HepG2 (cell line): ENCODE data around the gene FHIT. TPM values are rescaled to one million over a fixed set of nuclear protein-coding genes. Genes with fewer than 3 reads are reported as not detected.

Source experiments
- ATAC-seq: fragments of 200-7000 bp; cut with Tn5 transposase; 3 replicates; pipeline ENCODE4 v1.9.1; 2020; ENCODE audit warnings: mild to moderate bottlenecking, moderate library complexity
- BruUV-seq: library from RNA; stranded (reverse); fragments of 400-500 nt; replicated peaks from 2 replicates; lab custom pipeline; 2021; lab: Mats Ljungman, UMichigan
- CTCF ChIA-PET: fragments of 300-600 bp; formaldehyde crosslinking; extraction: SDS; loops from one replicate; lab custom pipeline; 2021; ENCODE audit warnings: low total read pairs, inconsistent platforms, low intra/inter-chr PET ratio; lab: Yijun Ruan, JAX
- POLR2A ChIA-PET: fragments of 350-600 bp; sonication (Branson Sonifier 250); formaldehyde crosslinking; loops from one replicate; lab custom pipeline; 2020; ENCODE audit warnings: antibody characterized with exemption, inconsistent platforms; lab: Yijun Ruan, JAX
- DNase-seq: peaks from one replicate; pipeline ENCODE4 v3.0.0-alpha.2; 2015; ENCODE audit warnings: low spot score
- FAIRE-seq: peaks from 3 replicates; lab custom pipeline; 2011; peaks lifted over from hg19 to GRCh38; lab: Jason Lieb, UNC
- H2AFZ ChIP-seq: one replicate; pipeline ENCODE4 v1.6.1; 2011; ENCODE audit warnings: low read length, inconsistent platforms
- H3K27ac ChIP-seq: fragments of 300-600 bp; 3 replicates; pipeline ENCODE4 v1.8.0; 2011; ENCODE audit warnings: mixed run types, mild to moderate bottlenecking, mixed read lengths, low read length, inconsistent platforms; ENCODE audit not compliant: insufficient read depth; ENCODE audit errors: extremely low read length
- H3K27me3 ChIP-seq, 2 experiments: fragments of 200-600 bp in 1 of 2; 2 replicates in 1 of 2; 3 replicates in 1 of 2; pipeline versions ENCODE4 v1.6.0 to v1.8.0; 2011; ENCODE audit warnings: low read length in 2 of 2, mild to moderate bottlenecking in 2 of 2, moderate library complexity in 2 of 2, inconsistent platforms in 1 of 2; ENCODE audit not compliant: insufficient read depth in 2 of 2, control insufficient read depth in 1 of 2
- H3K36me3 ChIP-seq, 2 experiments: fragments of 200-600 bp in 1 of 2; replicated peaks in 1 of 2; 2 replicates in 1 of 2; 3 replicates in 1 of 2; pipeline versions ENCODE4 v1.5.1 to v1.8.0; 2011; ENCODE audit warnings: low read length in 2 of 2, inconsistent platforms in 1 of 2; ENCODE audit not compliant: insufficient read depth in 2 of 2, control insufficient read depth in 1 of 2
- H3K4me1 ChIP-seq: 2 replicates; pipeline ENCODE4 v1.5.1; 2012; ENCODE audit warnings: low read length, inconsistent platforms; ENCODE audit not compliant: insufficient read depth
- H3K4me2 ChIP-seq: 2 replicates; pipeline ENCODE4 v1.6.0; 2011; ENCODE audit warnings: low read depth, low read length, inconsistent platforms
- H3K4me3 ChIP-seq, 3 experiments: fragments of 200-600 bp in 1 of 3; sonication (generic), shearing (Covaris generic) in 1 of 3; replicated peaks in 1 of 3; 2 replicates each; pipeline ENCODE4 v1.5.1; 2011 to 2016; ENCODE audit warnings: low read length in 3 of 3, inconsistent platforms in 2 of 3, low read depth in 2 of 3, mild to moderate bottlenecking in 2 of 3, control low read depth in 1 of 3, mixed read lengths in 1 of 3; ENCODE audit not compliant: insufficient read depth in 1 of 3
- H3K79me2 ChIP-seq: one replicate; pipeline ENCODE4 v1.6.1; 2011; ENCODE audit warnings: low read length, inconsistent platforms; ENCODE audit not compliant: insufficient read depth
- H3K9ac ChIP-seq: 2 replicates; pipeline ENCODE4 v1.6.0; 2011; ENCODE audit warnings: mild to moderate bottlenecking, low read depth, low read length, inconsistent platforms; ENCODE audit not compliant: insufficient read depth
- H3K9me3 ChIP-seq: 2 replicates; pipeline ENCODE4 v1.5.1; 2012; ENCODE audit warnings: mild to moderate bottlenecking, low read length
- H4K20me1 ChIP-seq: 2 replicates; pipeline ENCODE4 v1.6.0; 2011; ENCODE audit warnings: inconsistent platforms, mild to moderate bottlenecking, low read length, moderate library complexity; ENCODE audit not compliant: insufficient read depth
- JARID2 ChIP-seq: sonication (generic); formaldehyde crosslinking; IDR thresholded peaks from 2 replicates; pipeline ENCODE4 v1.8.1; 2023; ENCODE audit warnings: missing genetic modification reagents, inconsistent platforms; ENCODE audit not compliant: insufficient replicate concordance
- JUND ChIP-seq: sonication (generic); formaldehyde crosslinking; IDR thresholded peaks from 2 replicates; pipeline ENCODE4 v1.8.0; 2022; ENCODE audit warnings: mild to moderate bottlenecking, missing genetic modification reagents
- NFIC ChIP-seq: IDR thresholded peaks from 2 replicates; pipeline ENCODE4 v1.6.1; 2012; ENCODE audit warnings: mild to moderate bottlenecking, low read length, inconsistent platforms
- ZFP62 ChIP-seq: sonication (generic); formaldehyde crosslinking; IDR thresholded peaks from 2 replicates; pipeline ENCODE4 v1.4.0; 2020; ENCODE audit warnings: missing genetic modification reagents
- ZNF317 ChIP-seq: sonication (generic); formaldehyde crosslinking; IDR thresholded peaks from 2 replicates; pipeline ENCODE4 v1.5.0; 2020; ENCODE audit warnings: mild to moderate bottlenecking, missing genetic modification reagents
- ZNF607 ChIP-seq: sonication (generic); formaldehyde crosslinking; IDR thresholded peaks from 2 replicates; pipeline ENCODE4 v1.5.1; 2020; ENCODE audit warnings: missing genetic modification reagents, mild to moderate bottlenecking, borderline replicate concordance
- ZSCAN22 ChIP-seq: sonication (generic); formaldehyde crosslinking; IDR thresholded peaks from 2 replicates; pipeline ENCODE4 v1.4.0; 2020; ENCODE audit warnings: mild to moderate bottlenecking, missing genetic modification reagents
- ZSCAN31 ChIP-seq: sonication (generic); formaldehyde crosslinking; IDR thresholded peaks from 2 replicates; pipeline ENCODE4 v1.5.0; 2020; ENCODE audit warnings: low read depth, mild to moderate bottlenecking, missing genetic modification reagents
- WGBS: methylation state at CpG from one replicate; pipeline ENCODE4 v1.1.6; 2017; ENCODE audit warnings: low lambda C conversion rate; 5-methylcytosine and 5-hydroxymethylcytosine counted together
- in situ Hi-C: cut with HindIII; loops from 2 replicates; pipeline ENCODE4 v1.10.0; 2017; ENCODE audit warnings: low pct_unique_long_range_greater_than_20kb; ENCODE audit not compliant: extremely low pct_ligation_motif_present
- intact Hi-C: fragments of 100-400 bp; cut with micrococcal nuclease; formaldehyde crosslinking; loops from one replicate; pipeline ENCODE4 v1.10.0; 2022; ENCODE audit not compliant: unreplicated experiment
- polyA plus RNA-seq, 8 experiments: library from polyadenylated mRNA; depleted of rRNA in 3 of 8; stranded (reverse) in 7 of 8; unstranded in 1 of 8; fragments of >200 nt; fragmentation: Illumina TruSeq in 4 of 8; extraction: Trizol in 4 of 8; gene quantifications; 2 replicates each; pipeline versions ENCODE4 v1.2.1 to v1.2.3, GENCODE V29; 2011 to 2016; ENCODE audit warnings: low read depth in 4 of 8, missing spikeins in 1 of 8, mixed read lengths in 1 of 8; ENCODE audit not compliant: insufficient read depth in 1 of 8
- total RNA-seq, 5 experiments: library from RNA; depleted of rRNA; stranded (reverse); fragments of >200 nt; fragmentation: Illumina TruSeq; extraction: Trizol; gene quantifications; 2 replicates each; pipeline ENCODE4 v1.2.3, GENCODE V29; 2016; ENCODE audit warnings: low read depth in 1 of 5
- TF ChIP-seq, protein P1 (sequence below): sonication (generic); formaldehyde crosslinking; IDR thresholded peaks from 2 replicates; pipeline ENCODE4 v1.4.0; 2020; ENCODE audit warnings: mild to moderate bottlenecking, missing genetic modification reagents, borderline replicate concordance
- TF ChIP-seq, protein P2 (sequence below): sonication (generic); formaldehyde crosslinking; IDR thresholded peaks from 2 replicates; pipeline ENCODE4 v1.4.0; 2020; ENCODE audit warnings: missing genetic modification reagents
- TF ChIP-seq, protein P3 (sequence below): sonication (generic); formaldehyde crosslinking; IDR thresholded peaks from 2 replicates; pipeline ENCODE4 v1.4.0; 2020; ENCODE audit warnings: missing genetic modification reagents

Gene FHIT
- total and polyA plus RNA-seq, 2 of the 13 experiments (the other 11 are each of a cell fraction or from before 2014, with no cell fraction given) = 4.0 to 4.6 TPM

DNA sequence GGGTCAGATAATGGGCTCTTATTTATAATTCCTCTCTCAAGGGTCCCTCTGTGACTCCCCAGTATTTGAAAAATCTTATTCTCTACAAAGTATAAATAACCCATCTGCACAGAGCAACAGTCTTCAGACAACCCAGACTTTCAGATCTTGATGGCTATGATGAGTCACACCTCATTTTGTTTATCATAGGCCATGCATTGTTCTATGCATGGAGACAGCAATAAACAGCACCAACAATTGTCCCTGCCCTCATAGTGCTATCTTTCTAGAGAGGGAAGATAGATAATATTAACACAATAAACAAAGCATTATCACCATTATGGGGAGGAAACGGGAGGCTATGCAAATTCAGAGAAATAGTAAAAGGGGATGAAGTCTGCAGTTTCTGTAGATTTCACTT, 13.4 kb downstream of the FHIT start:
- 93% methylated on average over 1 of the region's 1 CpG for WGBS
- no peaks in the 10 kb centered on the region for H3K36me3 ChIP-seq
- no peak overlapping the region for H3K27ac ChIP-seq
- H3K4me3 ChIP-seq = no peak overlapping the region
- TF ChIP-seq, protein P1, sequence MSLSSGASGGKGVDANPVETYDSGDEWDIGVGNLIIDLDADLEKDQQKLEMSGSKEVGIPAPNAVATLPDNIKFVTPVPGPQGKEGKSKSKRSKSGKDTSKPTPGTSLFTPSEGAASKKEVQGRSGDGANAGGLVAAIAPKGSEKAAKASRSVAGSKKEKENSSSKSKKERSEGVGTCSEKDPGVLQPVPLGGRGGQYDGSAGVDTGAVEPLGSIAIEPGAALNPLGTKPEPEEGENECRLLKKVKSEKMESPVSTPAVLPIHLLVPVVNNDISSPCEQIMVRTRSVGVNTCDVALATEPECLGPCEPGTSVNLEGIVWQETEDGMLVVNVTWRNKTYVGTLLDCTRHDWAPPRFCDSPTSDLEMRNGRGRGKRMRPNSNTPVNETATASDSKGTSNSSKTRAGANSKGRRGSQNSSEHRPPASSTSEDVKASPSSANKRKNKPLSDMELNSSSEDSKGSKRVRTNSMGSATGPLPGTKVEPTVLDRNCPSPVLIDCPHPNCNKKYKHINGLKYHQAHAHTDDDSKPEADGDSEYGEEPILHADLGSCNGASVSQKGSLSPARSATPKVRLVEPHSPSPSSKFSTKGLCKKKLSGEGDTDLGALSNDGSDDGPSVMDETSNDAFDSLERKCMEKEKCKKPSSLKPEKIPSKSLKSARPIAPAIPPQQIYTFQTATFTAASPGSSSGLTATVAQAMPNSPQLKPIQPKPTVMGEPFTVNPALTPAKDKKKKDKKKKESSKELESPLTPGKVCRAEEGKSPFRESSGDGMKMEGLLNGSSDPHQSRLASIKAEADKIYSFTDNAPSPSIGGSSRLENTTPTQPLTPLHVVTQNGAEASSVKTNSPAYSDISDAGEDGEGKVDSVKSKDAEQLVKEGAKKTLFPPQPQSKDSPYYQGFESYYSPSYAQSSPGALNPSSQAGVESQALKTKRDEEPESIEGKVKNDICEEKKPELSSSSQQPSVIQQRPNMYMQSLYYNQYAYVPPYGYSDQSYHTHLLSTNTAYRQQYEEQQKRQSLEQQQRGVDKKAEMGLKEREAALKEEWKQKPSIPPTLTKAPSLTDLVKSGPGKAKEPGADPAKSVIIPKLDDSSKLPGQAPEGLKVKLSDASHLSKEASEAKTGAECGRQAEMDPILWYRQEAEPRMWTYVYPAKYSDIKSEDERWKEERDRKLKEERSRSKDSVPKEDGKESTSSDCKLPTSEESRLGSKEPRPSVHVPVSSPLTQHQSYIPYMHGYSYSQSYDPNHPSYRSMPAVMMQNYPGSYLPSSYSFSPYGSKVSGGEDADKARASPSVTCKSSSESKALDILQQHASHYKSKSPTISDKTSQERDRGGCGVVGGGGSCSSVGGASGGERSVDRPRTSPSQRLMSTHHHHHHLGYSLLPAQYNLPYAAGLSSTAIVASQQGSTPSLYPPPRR (CRISPR knock-in tag) = no peak
- TF ChIP-seq JARID2 (CRISPR knock-in tag) (no peak), JUND (CRISPR knock-in tag) (no peak)
- TF ChIP-seq, all 625 proteins: peak for 0
- H4K20me1 ChIP-seq = no peaks in the 10 kb centered on the region
- H2AFZ ChIP-seq = no peak overlapping the region
- CTCF ChIA-PET = no interaction called here
- no peak for DNase-seq
- no peak for ATAC-seq
- H3K4me1 ChIP-seq = no peaks in the 10 kb centered on the region
- in situ Hi-C loops (no loop called here), intact Hi-C loops (no loop called here)
- no peaks in the 10 kb centered on the region for H3K9me3 ChIP-seq
- H3K4me2 ChIP-seq = no peak overlapping the region
- H3K9ac ChIP-seq = no peak overlapping the region
- no peak for FAIRE-seq
- H3K79me2 ChIP-seq = no peaks in the 10 kb centered on the region
- POLR2A ChIA-PET = no interaction called here
- H3K27me3 ChIP-seq = no peaks in the 10 kb centered on the region
- BruUV-seq = no TSS peak

DNA sequence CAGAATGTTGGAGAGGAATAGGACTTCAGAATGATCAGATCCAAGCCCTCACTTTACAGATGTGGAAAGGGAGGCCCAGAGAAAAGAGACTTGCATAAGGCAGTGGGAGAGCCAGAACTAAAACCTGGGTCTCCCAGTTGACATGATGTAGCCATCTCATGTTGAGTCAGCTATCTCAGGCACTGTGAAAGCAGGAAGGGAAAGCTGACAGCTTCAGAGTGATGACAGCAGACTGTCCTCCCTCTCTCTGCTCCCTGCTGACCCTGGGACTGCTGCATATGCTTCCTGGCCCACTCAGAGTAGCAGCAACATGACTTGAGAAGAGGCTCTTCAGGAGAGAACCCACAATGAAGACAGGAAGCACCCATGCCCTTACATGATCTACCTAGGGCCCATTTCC, 14.7 kb downstream of the FHIT start:
- intact Hi-C loops (no loop called here), in situ Hi-C loops (no loop called here)
- H3K9ac ChIP-seq = no peak overlapping the region
- ATAC-seq (no peak), DNase-seq (no peak), FAIRE-seq (no peak)
- H3K4me3 ChIP-seq = no peak overlapping the region
- H3K36me3 ChIP-seq = no peaks in the 10 kb centered on the region
- no TSS peak for BruUV-seq
- no peak overlapping the region for H3K4me2 ChIP-seq
- no peaks in the 10 kb centered on the region for H3K9me3 ChIP-seq
- no peak overlapping the region for H3K27ac ChIP-seq
- H3K79me2 ChIP-seq = no peaks in the 10 kb centered on the region
- H4K20me1 ChIP-seq = no peaks in the 10 kb centered on the region
- ChIA-PET POLR2A (no interaction called here), CTCF (no interaction called here)
- H2AFZ ChIP-seq = no peak overlapping the region
- no peaks in the 10 kb centered on the region for H3K27me3 ChIP-seq
- H3K4me1 ChIP-seq = no peaks in the 10 kb centered on the region
- TF ChIP-seq ZNF317 (CRISPR knock-in tag) (no peak), ZFP62 (CRISPR knock-in tag) (no peak), ZSCAN22 (CRISPR knock-in tag) (no peak), ZNF607 (CRISPR knock-in tag) (no peak), NFIC (no peak), ZSCAN31 (CRISPR knock-in tag) (no peak)
- TF ChIP-seq, protein P2, sequence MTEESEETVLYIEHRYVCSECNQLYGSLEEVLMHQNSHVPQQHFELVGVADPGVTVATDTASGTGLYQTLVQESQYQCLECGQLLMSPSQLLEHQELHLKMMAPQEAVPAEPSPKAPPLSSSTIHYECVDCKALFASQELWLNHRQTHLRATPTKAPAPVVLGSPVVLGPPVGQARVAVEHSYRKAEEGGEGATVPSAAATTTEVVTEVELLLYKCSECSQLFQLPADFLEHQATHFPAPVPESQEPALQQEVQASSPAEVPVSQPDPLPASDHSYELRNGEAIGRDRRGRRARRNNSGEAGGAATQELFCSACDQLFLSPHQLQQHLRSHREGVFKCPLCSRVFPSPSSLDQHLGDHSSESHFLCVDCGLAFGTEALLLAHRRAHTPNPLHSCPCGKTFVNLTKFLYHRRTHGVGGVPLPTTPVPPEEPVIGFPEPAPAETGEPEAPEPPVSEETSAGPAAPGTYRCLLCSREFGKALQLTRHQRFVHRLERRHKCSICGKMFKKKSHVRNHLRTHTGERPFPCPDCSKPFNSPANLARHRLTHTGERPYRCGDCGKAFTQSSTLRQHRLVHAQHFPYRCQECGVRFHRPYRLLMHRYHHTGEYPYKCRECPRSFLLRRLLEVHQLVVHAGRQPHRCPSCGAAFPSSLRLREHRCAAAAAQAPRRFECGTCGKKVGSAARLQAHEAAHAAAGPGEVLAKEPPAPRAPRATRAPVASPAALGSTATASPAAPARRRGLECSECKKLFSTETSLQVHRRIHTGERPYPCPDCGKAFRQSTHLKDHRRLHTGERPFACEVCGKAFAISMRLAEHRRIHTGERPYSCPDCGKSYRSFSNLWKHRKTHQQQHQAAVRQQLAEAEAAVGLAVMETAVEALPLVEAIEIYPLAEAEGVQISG (CRISPR knock-in tag) = no peak
- TF ChIP-seq, protein P3, sequence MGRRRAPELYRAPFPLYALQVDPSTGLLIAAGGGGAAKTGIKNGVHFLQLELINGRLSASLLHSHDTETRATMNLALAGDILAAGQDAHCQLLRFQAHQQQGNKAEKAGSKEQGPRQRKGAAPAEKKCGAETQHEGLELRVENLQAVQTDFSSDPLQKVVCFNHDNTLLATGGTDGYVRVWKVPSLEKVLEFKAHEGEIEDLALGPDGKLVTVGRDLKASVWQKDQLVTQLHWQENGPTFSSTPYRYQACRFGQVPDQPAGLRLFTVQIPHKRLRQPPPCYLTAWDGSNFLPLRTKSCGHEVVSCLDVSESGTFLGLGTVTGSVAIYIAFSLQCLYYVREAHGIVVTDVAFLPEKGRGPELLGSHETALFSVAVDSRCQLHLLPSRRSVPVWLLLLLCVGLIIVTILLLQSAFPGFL (CRISPR knock-in tag) = no peak
